Liver (tissue), 3 donors: ENCODE data around the gene PLP2.

ENCODE experiments used
- ATF3 ChIP-seq: IDR thresholded peaks from 2 replicates; pipeline ENCODE4 v1.6.1; 2016; ENCODE audit warnings: antibody characterized with exemption
- CTCF ChIP-seq: fragments of 150-350 bp; IDR thresholded peaks from 2 replicates; pipeline ENCODE4 v1.5.1; 2017; ENCODE audit warnings: improper control_type of control experiment, low read depth, low read length; ENCODE audit not compliant: missing input control
- FOXA1 ChIP-seq: IDR thresholded peaks from 2 replicates; pipeline ENCODE4 v1.6.1; 2016; ENCODE audit warnings: antibody characterized with exemption
- FOXA2 ChIP-seq: IDR thresholded peaks from 2 replicates; pipeline ENCODE4 v1.6.1; 2016; ENCODE audit warnings: antibody characterized with exemption
- GABPA ChIP-seq, 2 donors: IDR thresholded peaks in 1 of 2; conservative IDR thresholded peaks in 1 of 2; 2 replicates each; pipeline ENCODE4 v1.6.1; 2016; ENCODE audit warnings: antibody characterized with exemption in 2 of 2, mild to moderate bottlenecking in 1 of 2, moderate library complexity in 1 of 2
- JUND ChIP-seq, 2 donors: IDR thresholded peaks; 2 replicates each; pipeline ENCODE4 v1.6.1; 2016; ENCODE audit warnings: antibody characterized with exemption in 2 of 2
- MAX ChIP-seq: IDR thresholded peaks from 2 replicates; pipeline ENCODE4 v1.6.1; 2016; ENCODE audit warnings: antibody characterized with exemption
- NR2F2 ChIP-seq: IDR thresholded peaks from 2 replicates; pipeline ENCODE4 v1.6.1; 2016; ENCODE audit warnings: antibody characterized with exemption
- RAD21 ChIP-seq, 2 donors: IDR thresholded peaks; 2 replicates each; pipeline ENCODE4 v1.6.1; 2016; ENCODE audit warnings: antibody characterized with exemption in 2 of 2, mild to moderate bottlenecking in 2 of 2
- SP1 ChIP-seq: IDR thresholded peaks from 2 replicates; pipeline ENCODE4 v1.6.1; 2018; ENCODE audit warnings: antibody characterized with exemption, mild to moderate bottlenecking
- TAF1 ChIP-seq: conservative IDR thresholded peaks from 2 replicates; pipeline ENCODE4 v1.6.1; 2016; ENCODE audit warnings: antibody characterized with exemption, mild to moderate bottlenecking
- donor health status: healthy.
- donor health status: healthy.

- TF ChIP-seq CTCF (no peak), SP1 (no peak), JUND (IDR thresholded peaks at IDR 0.05) (no peak), FOXA2 (no peak), NR2F2 (no peak), ATF3 (no peak), MAX (no peak), GABPA (IDR thresholded peaks at IDR 0.05 in 1 of 2, conservative IDR thresholded peaks at IDR 0.05 in 1 of 2) (no peak), FOXA1 (no peak), RAD21 (IDR thresholded peaks at IDR 0.05) (no peak), TAF1 (no peak)
Measured at GRCh38 chrX:49178537-49178936, 6.8 kb downstream of the PLP2 start.
